PFSK-1 (cell line): ENCODE results near the gene XAB2.

Experiments
- FOXP2 ChIP-seq: optimal IDR thresholded peaks from 2 replicates; pipeline ENCODE3; 2011; ENCODE audit warnings: borderline replicate concordance, control low read depth, inconsistent platforms; ENCODE audit not compliant: insufficient read depth; ENCODE audit errors: extremely low read length, extremely low read depth
- POLR2AphosphoS5 ChIP-seq: IDR thresholded peaks from 2 replicates; pipeline ENCODE4 v1.6.1; 2012; ENCODE audit warnings: low read depth, mild to moderate bottlenecking, control low read depth, low read length, moderate library complexity
- SIN3A ChIP-seq: IDR thresholded peaks from 2 replicates; pipeline ENCODE4 v1.6.1; 2012; ENCODE audit warnings: mild to moderate bottlenecking, low read length, moderate library complexity, borderline replicate concordance; ENCODE audit not compliant: insufficient read depth
- TAF1 ChIP-seq: IDR thresholded peaks from 2 replicates; pipeline ENCODE4 v1.6.1; 2012; ENCODE audit warnings: low read length, control low read depth, borderline replicate concordance; ENCODE audit not compliant: insufficient read depth
- TF ChIP-seq, protein P1 (sequence below), 2 experiments: IDR thresholded peaks; 2 replicates each; pipeline versions ENCODE4 v1.6.1 to v1.8.0; 2011 to 2012; ENCODE audit warnings: low read depth in 2 of 2, low read length in 2 of 2, control low read depth in 1 of 2, inconsistent platforms in 1 of 2, mild to moderate bottlenecking in 1 of 2, moderate library complexity in 1 of 2; ENCODE audit not compliant: insufficient read depth in 1 of 2

XAB2 gene

DNA sequence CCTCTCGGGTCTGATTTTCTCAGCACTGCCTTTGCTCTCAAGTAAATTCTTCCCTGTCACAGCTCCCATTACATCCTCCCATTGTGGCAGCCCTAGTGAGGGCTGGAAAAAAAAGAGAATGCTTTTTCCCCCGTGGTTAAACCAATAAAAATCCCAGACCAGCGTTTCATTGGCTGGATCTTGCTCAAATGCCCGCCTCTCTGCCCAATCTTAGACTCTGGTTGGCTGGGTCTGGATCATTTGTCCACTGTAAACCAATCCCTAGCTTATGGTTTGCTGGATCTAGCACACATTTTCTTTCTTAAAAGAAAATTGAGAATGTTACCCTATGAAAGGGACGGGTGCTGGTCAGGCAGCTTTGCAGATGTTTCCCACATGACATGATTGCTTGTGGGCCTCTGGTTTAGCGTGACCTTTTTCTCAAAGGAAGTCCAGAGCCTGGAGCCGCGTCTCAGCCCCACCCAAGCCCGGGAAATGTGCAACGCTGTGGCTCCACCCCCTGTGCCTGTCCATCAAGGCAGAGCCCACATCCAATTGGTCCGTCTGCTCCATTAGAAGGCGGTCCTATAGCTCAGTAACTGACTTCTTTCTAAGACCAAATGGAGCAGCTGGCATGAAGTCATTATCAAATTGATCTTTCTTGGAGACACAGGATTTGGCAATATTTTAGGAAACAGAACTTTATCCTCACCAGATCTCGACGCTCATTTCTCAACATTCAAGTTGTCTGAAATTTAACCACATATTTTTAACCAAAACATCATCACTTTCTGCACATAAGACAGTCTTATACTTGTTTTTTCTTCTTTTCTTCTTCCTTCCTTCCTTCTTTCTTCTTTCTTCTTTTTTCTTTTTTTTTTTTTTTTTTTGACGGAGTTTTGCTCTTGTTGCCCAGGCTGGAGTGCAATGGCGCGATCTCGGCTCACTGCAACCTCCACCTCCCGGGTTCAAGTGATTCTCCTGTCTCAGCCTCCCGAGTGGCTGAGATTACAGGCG lies 45.0 kb upstream of the XAB2 start:
- no peak for TF ChIP-seq POLR2AphosphoS5
- TF ChIP-seq SIN3A, result no peak
- TF ChIP-seq FOXP2, result no peak
- TF ChIP-seq, protein P1, sequence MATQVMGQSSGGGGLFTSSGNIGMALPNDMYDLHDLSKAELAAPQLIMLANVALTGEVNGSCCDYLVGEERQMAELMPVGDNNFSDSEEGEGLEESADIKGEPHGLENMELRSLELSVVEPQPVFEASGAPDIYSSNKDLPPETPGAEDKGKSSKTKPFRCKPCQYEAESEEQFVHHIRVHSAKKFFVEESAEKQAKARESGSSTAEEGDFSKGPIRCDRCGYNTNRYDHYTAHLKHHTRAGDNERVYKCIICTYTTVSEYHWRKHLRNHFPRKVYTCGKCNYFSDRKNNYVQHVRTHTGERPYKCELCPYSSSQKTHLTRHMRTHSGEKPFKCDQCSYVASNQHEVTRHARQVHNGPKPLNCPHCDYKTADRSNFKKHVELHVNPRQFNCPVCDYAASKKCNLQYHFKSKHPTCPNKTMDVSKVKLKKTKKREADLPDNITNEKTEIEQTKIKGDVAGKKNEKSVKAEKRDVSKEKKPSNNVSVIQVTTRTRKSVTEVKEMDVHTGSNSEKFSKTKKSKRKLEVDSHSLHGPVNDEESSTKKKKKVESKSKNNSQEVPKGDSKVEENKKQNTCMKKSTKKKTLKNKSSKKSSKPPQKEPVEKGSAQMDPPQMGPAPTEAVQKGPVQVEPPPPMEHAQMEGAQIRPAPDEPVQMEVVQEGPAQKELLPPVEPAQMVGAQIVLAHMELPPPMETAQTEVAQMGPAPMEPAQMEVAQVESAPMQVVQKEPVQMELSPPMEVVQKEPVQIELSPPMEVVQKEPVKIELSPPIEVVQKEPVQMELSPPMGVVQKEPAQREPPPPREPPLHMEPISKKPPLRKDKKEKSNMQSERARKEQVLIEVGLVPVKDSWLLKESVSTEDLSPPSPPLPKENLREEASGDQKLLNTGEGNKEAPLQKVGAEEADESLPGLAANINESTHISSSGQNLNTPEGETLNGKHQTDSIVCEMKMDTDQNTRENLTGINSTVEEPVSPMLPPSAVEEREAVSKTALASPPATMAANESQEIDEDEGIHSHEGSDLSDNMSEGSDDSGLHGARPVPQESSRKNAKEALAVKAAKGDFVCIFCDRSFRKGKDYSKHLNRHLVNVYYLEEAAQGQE (IDR thresholded peaks at IDR 0.05; ENCODE audit: insufficient read depth in 1 of 2, low read depth in 2 of 2, low read length in 2 of 2), result no peak
- TF ChIP-seq TAF1, result no peak

DNA sequence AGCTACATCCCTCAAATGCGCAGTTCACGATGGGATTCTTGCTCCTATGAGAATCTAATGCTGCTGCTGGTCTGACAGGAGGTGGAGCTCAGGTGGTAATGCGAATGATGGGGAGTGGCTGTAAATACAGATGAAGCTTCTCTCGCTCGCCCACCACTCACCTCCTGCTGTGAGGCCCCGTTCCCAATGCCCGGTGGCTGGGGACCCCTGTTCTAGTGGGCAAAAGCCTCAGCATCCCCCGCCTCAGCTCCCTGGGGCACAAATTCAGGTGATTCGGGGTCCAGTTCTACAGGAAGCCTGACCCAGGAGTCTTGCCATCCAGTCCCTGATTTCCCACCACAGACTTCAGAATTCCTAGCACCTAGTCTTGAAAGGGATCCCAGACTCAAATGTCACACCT lies 43.2 kb upstream of the XAB2 start:
- TF ChIP-seq FOXP2 (no peak), POLR2AphosphoS5 (no peak), SIN3A (no peak)
- TF ChIP-seq, protein P1 (IDR thresholded peaks at IDR 0.05; ENCODE audit: insufficient read depth in 1 of 2, low read depth in 2 of 2, low read length in 2 of 2), result no peak

DNA sequence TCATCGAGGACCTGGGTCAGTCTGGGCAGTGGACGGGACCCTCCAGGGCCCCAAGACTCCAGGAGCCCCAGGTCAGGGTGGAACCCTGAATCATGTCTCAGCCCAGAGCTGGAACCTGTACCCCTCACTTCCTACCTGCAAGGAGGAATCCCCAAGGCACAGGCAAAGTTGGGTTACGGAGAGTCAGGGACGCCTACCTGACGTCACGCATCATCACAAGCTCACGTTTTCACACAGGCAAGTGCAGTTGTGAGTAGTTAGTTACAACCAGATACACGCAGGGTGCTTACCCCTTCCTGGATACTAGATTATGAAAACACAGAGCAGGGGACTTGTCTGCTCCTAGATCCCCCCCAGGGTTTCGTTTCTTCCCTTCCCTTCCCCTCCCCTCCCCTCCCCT lies 41.4 kb upstream of the XAB2 start:
- no peak for TF ChIP-seq FOXP2
- no peak for TF ChIP-seq POLR2AphosphoS5
- no peak for TF ChIP-seq SIN3A
- TF ChIP-seq TAF1, result no peak
- TF ChIP-seq, protein P1 (IDR thresholded peaks at IDR 0.05; ENCODE audit: insufficient read depth in 1 of 2, low read depth in 2 of 2, low read length in 2 of 2), result no peak

DNA sequence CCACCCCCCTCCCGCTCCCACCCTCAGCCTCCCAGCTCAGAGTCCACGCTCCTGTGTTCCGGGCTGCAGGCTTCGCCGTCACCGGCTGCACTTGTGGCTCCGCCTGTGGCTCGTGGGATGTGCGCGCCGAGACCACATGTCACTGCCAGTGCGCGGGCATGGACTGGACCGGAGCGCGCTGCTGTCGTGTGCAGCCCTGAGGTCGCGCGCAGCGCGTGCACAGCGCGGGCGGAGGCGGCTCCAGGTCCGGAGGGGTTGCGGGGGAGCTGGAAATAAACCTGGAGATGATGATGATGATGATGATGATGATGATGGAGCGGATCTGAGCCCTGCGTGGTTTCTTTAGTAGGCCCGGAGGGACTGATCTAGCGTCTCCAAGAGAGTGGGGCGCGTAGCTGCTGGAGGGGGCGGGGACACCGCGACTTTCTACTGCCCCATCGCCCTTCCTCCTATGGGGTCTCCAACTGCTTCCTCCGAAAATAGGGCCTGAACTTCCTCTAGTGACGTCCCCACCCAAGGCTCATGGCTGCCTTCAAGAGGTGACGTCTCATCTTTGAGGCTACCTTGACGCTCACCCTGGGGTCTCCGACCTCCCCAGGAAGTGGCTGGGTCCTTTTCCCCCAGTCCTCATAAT lies 40.9 kb upstream of the XAB2 start:
- TF ChIP-seq POLR2AphosphoS5 (no peak), FOXP2 (peak; percentile 16)

DNA sequence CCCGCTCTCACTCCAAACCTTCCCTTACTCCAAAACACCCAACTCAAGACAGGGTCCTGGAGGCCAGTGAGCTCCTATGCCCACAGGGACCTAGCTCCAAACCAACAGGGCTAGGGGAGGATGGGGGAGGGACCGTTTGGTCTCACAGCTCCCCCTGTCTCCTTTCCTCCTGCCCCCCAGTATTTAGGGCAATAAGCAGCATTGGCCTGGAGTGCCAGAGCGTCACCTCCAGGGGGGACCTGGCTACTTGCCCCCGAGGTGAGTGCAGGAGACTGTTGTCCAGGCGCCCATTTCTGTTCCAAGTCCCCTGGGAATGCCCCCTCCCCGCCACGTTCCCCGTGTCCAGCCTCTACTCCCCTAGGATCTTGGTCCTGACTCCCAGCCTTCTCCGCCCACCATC lies 40.3 kb upstream of the XAB2 start:
- TF ChIP-seq POLR2AphosphoS5 (no peak), FOXP2 (no peak), TAF1 (no peak), SIN3A (no peak)
- TF ChIP-seq, protein P1 (IDR thresholded peaks at IDR 0.05; ENCODE audit: insufficient read depth in 1 of 2, low read depth in 2 of 2, low read length in 2 of 2), result no peak
